HepG2 (cell line): ENCODE data around the gene PLPPR3. TPM values are rescaled to one million over a fixed set of nuclear protein-coding genes. Genes with fewer than 3 reads are reported as not detected.
A peak's percentile ranks its signal among the peaks of the same experiment; 100 is the strongest.

Experiments used
- ATAC-seq: fragments of 200-7000 bp; cut with Tn5 transposase; 3 replicates; pipeline ENCODE4 v1.9.1; 2020; ENCODE audit warnings: mild to moderate bottlenecking, moderate library complexity
- BruUV-seq: library from RNA; stranded (reverse); fragments of 400-500 nt; replicated peaks from 2 replicates; lab custom pipeline; 2021; lab: Mats Ljungman, UMichigan
- CTCF ChIA-PET: fragments of 300-600 bp; formaldehyde crosslinking; extraction: SDS; loops from one replicate; lab custom pipeline; 2021; ENCODE audit warnings: low total read pairs, inconsistent platforms, low intra/inter-chr PET ratio; lab: Yijun Ruan, JAX
- POLR2A ChIA-PET: fragments of 350-600 bp; sonication (Branson Sonifier 250); formaldehyde crosslinking; loops from one replicate; lab custom pipeline; 2020; ENCODE audit warnings: antibody characterized with exemption, inconsistent platforms; lab: Yijun Ruan, JAX
- DNase-seq: peaks from one replicate; pipeline ENCODE4 v3.0.0-alpha.2; 2015; ENCODE audit warnings: low spot score
- FAIRE-seq: peaks from 3 replicates; lab custom pipeline; 2011; peaks lifted over from hg19 to GRCh38; lab: Jason Lieb, UNC
- H2AFZ ChIP-seq: one replicate; pipeline ENCODE4 v1.6.1; 2011; ENCODE audit warnings: low read length, inconsistent platforms
- H3K27ac ChIP-seq: fragments of 300-600 bp; 3 replicates; pipeline ENCODE4 v1.8.0; 2011; ENCODE audit warnings: mixed run types, mild to moderate bottlenecking, mixed read lengths, low read length, inconsistent platforms; ENCODE audit not compliant: insufficient read depth; ENCODE audit errors: extremely low read length
- H3K27me3 ChIP-seq, 2 experiments: fragments of 200-600 bp in 1 of 2; 2 replicates in 1 of 2; 3 replicates in 1 of 2; pipeline versions ENCODE4 v1.6.0 to v1.8.0; 2011; ENCODE audit warnings: low read length in 2 of 2, mild to moderate bottlenecking in 2 of 2, moderate library complexity in 2 of 2, inconsistent platforms in 1 of 2; ENCODE audit not compliant: insufficient read depth in 2 of 2, control insufficient read depth in 1 of 2
- H3K36me3 ChIP-seq, 2 experiments: fragments of 200-600 bp in 1 of 2; replicated peaks in 1 of 2; 2 replicates in 1 of 2; 3 replicates in 1 of 2; pipeline versions ENCODE4 v1.5.1 to v1.8.0; 2011; ENCODE audit warnings: low read length in 2 of 2, inconsistent platforms in 1 of 2; ENCODE audit not compliant: insufficient read depth in 2 of 2, control insufficient read depth in 1 of 2
- H3K4me1 ChIP-seq: 2 replicates; pipeline ENCODE4 v1.5.1; 2012; ENCODE audit warnings: low read length, inconsistent platforms; ENCODE audit not compliant: insufficient read depth
- H3K4me2 ChIP-seq: 2 replicates; pipeline ENCODE4 v1.6.0; 2011; ENCODE audit warnings: low read depth, low read length, inconsistent platforms
- H3K4me3 ChIP-seq, 3 experiments: fragments of 200-600 bp in 1 of 3; sonication (generic), shearing (Covaris generic) in 1 of 3; replicated peaks in 1 of 3; 2 replicates each; pipeline ENCODE4 v1.5.1; 2011 to 2016; ENCODE audit warnings: low read length in 3 of 3, inconsistent platforms in 2 of 3, low read depth in 2 of 3, mild to moderate bottlenecking in 2 of 3, control low read depth in 1 of 3, mixed read lengths in 1 of 3; ENCODE audit not compliant: insufficient read depth in 1 of 3
- H3K79me2 ChIP-seq: one replicate; pipeline ENCODE4 v1.6.1; 2011; ENCODE audit warnings: low read length, inconsistent platforms; ENCODE audit not compliant: insufficient read depth
- H3K9ac ChIP-seq: 2 replicates; pipeline ENCODE4 v1.6.0; 2011; ENCODE audit warnings: mild to moderate bottlenecking, low read depth, low read length, inconsistent platforms; ENCODE audit not compliant: insufficient read depth
- H3K9me3 ChIP-seq: 2 replicates; pipeline ENCODE4 v1.5.1; 2012; ENCODE audit warnings: mild to moderate bottlenecking, low read length
- H4K20me1 ChIP-seq: 2 replicates; pipeline ENCODE4 v1.6.0; 2011; ENCODE audit warnings: inconsistent platforms, mild to moderate bottlenecking, low read length, moderate library complexity; ENCODE audit not compliant: insufficient read depth
- ATF7-NPFF ChIP-seq: sonication (generic); formaldehyde crosslinking; IDR thresholded peaks from 2 replicates; pipeline ENCODE4 v1.8.1; 2023; ENCODE audit warnings: mild to moderate bottlenecking, low read depth, missing genetic modification reagents, moderate library complexity
- CBX5 ChIP-seq: sonication (generic); formaldehyde crosslinking; IDR thresholded peaks from 2 replicates; pipeline ENCODE4 v1.4.0; 2020; ENCODE audit warnings: missing genetic modification reagents, borderline replicate concordance
- DR1 ChIP-seq: sonication (generic); formaldehyde crosslinking; IDR thresholded peaks from 2 replicates; pipeline ENCODE4 v1.8.0; 2021; ENCODE audit warnings: mild to moderate bottlenecking, missing genetic modification reagents, inconsistent platforms
- GABPB1 ChIP-seq: IDR thresholded peaks from 2 replicates; pipeline ENCODE4 v1.6.1; 2016; ENCODE audit warnings: mild to moderate bottlenecking, missing genetic modification reagents, moderate library complexity, missing compliant biosample characterization
- HNRNPL ChIP-seq: fragments of 200-400 bp; formaldehyde crosslinking; IDR thresholded peaks from 2 replicates; pipeline ENCODE4 v1.6.1; 2017; ENCODE audit warnings: mild to moderate bottlenecking, low read depth, low read length
- KLF15 ChIP-seq: sonication (generic); formaldehyde crosslinking; IDR thresholded peaks from 2 replicates; pipeline ENCODE4 v1.8.1; 2023; ENCODE audit warnings: borderline replicate concordance, mild to moderate bottlenecking, inconsistent platforms, missing genetic modification reagents, mixed read lengths
- MBD4 ChIP-seq: IDR thresholded peaks from 2 replicates; pipeline ENCODE4 v1.6.1; 2012; ENCODE audit warnings: low read length, inconsistent platforms, borderline replicate concordance
- RAD21 ChIP-seq: fragments of 450-650 bp; formaldehyde crosslinking; IDR thresholded peaks from 2 replicates; pipeline ENCODE4 v1.5.0; 2020; ENCODE audit warnings: mild to moderate bottlenecking
- REPIN1 ChIP-seq: sonication (generic); formaldehyde crosslinking; IDR thresholded peaks from 2 replicates; pipeline ENCODE4 v1.8.0; 2022; ENCODE audit warnings: missing genetic modification reagents, low read depth, mild to moderate bottlenecking, borderline replicate concordance
- SRSF4 ChIP-seq: fragments of 200-400 bp; formaldehyde crosslinking; IDR thresholded peaks from one replicate; pipeline ENCODE4 v1.6.1; 2018; ENCODE audit warnings: mild to moderate bottlenecking, low read depth, low read length, moderate library complexity; ENCODE audit not compliant: poor library complexity, severe bottlenecking
- ZIK1 ChIP-seq: sonication (generic); formaldehyde crosslinking; IDR thresholded peaks from 2 replicates; pipeline ENCODE4 v1.5.0; 2020; ENCODE audit warnings: mild to moderate bottlenecking, low read depth, missing genetic modification reagents, borderline replicate concordance
- ZNF263 ChIP-seq: sonication (generic); formaldehyde crosslinking; IDR thresholded peaks from 2 replicates; pipeline ENCODE4 v1.4.0; 2020; ENCODE audit warnings: missing genetic modification reagents
- ZNF598 ChIP-seq: sonication (generic); formaldehyde crosslinking; IDR thresholded peaks from 2 replicates; pipeline ENCODE4 v1.5.1; 2020; ENCODE audit warnings: mild to moderate bottlenecking, missing genetic modification reagents, borderline replicate concordance
- WGBS: methylation state at CpG from one replicate; pipeline ENCODE4 v1.1.6; 2017; ENCODE audit warnings: low lambda C conversion rate; 5-methylcytosine and 5-hydroxymethylcytosine counted together
- in situ Hi-C: cut with HindIII; loops from 2 replicates; pipeline ENCODE4 v1.10.0; 2017; ENCODE audit warnings: low pct_unique_long_range_greater_than_20kb; ENCODE audit not compliant: extremely low pct_ligation_motif_present
- intact Hi-C: fragments of 100-400 bp; cut with micrococcal nuclease; formaldehyde crosslinking; loops from one replicate; pipeline ENCODE4 v1.10.0; 2022; ENCODE audit not compliant: unreplicated experiment
- polyA plus RNA-seq, 8 experiments: library from polyadenylated mRNA; depleted of rRNA in 3 of 8; stranded (reverse) in 7 of 8; unstranded in 1 of 8; fragments of >200 nt; fragmentation: Illumina TruSeq in 4 of 8; extraction: Trizol in 4 of 8; gene quantifications; 2 replicates each; pipeline versions ENCODE4 v1.2.1 to v1.2.3, GENCODE V29; 2011 to 2016; ENCODE audit warnings: low read depth in 4 of 8, missing spikeins in 1 of 8, mixed read lengths in 1 of 8; ENCODE audit not compliant: insufficient read depth in 1 of 8
- total RNA-seq, 5 experiments: library from RNA; depleted of rRNA; stranded (reverse); fragments of >200 nt; fragmentation: Illumina TruSeq; extraction: Trizol; gene quantifications; 2 replicates each; pipeline ENCODE4 v1.2.3, GENCODE V29; 2016; ENCODE audit warnings: low read depth in 1 of 5
- TF ChIP-seq, protein P1 (sequence below): sonication (generic); formaldehyde crosslinking; IDR thresholded peaks from 2 replicates; pipeline ENCODE4 v1.5.1; 2020; ENCODE audit warnings: missing genetic modification reagents, mild to moderate bottlenecking, borderline replicate concordance
- TF ChIP-seq, protein P2 (sequence below): sonication (generic); formaldehyde crosslinking; IDR thresholded peaks from 2 replicates; pipeline ENCODE4 v1.4.0; 2020; ENCODE audit warnings: missing genetic modification reagents

Gene PLPPR3
- total and polyA plus RNA-seq, 2 of the 13 experiments (the other 11 are each of a cell fraction or from before 2014, with no cell fraction given), result 0.07 to 0.16 TPM

DNA sequence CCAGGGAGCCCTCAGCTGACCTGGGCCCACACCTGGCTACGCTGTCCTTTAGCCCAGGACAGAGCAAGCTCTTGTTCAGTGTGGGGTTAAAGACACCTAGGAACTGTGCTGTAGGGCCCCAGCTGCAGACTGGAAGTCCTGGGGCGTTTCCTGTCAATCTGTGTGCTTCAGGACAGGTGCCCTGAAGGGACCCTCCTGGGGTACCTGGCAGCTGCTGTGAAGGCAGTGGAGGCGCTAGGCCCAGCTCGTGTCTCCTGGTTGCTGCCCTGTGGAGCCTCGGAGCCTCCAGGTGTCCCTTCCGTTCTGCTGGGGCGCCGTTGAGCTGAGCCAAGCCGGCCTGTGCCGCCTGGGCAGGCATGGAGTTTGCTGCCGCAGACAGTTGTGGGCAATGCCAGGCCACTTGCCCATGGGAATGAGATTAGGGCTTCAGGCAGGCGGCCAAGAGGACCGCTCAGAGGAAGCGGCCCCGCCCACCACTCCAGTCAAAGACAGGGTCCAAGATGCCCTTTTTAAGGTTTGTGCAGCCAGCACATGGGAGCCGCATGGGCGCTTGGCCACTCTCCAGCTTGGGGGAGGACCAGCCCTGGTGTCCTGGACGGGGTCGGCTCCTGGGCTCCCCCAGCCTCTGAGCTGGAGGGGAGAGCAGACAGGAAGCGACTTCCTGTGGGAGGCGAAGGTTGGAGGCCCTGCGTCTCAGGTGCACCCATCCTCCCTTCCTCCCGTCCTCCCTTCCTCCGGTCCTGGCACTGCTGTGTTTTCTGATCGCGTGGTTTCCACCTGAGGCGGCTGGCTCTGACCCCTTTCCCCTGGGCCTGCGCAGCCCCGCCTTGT is 20.5 kb downstream of the PLPPR3 start:
- CTCF ChIA-PET, result no interaction called here
- no peaks in the 10 kb centered on the region for H3K9me3 ChIP-seq
- H4K20me1 ChIP-seq, result peaks cover 78% of the 10 kb centered on the region
- no TSS peak for BruUV-seq
- 88% methylated on average over 15 of the region's 29 CpGs for WGBS
- FAIRE-seq (no peak), ATAC-seq (no peak), DNase-seq (no peak)
- peaks cover 79% of the 10 kb centered on the region for H3K79me2 ChIP-seq
- intact Hi-C loops (no loop called here), in situ Hi-C loops (no loop called here)
- H3K36me3 ChIP-seq, result peaks cover 34 to 62% of the 10 kb centered on the region in 2 experiments; a peak in 4 of 5 replicates
- peak overlapping the region; percentile 99; the same call in 1 of the 2 replicates for H3K9ac ChIP-seq
- H3K4me3 ChIP-seq, result peak overlapping the region in 1 of 3 experiments; percentile 96; a peak in 2 of 6 replicates
- H3K4me1 ChIP-seq, result peaks cover 36% of the 10 kb centered on the region
- no peak overlapping the region for H2AFZ ChIP-seq
- peak overlapping the region; percentile 89 for H3K4me2 ChIP-seq
- POLR2A ChIA-PET, result interaction anchor here (0.5 to 0.6 kb wide), 2 partner anchors 9 to 12 kb away, joined by 3 to 4 read pairs; no protein-coding TSS in a partner anchor
- peak overlapping the region; percentile 45 for H3K27ac ChIP-seq
- no peaks in the 10 kb centered on the region; a peak in 1 of 5 replicates for H3K27me3 ChIP-seq
- TF ChIP-seq GABPB1 (peak; percentile 24; the same call in 1 of the 2 replicates), RAD21 (0 out of 2 replicates have a peak, but pooled peaks have one; percentile 20), MBD4 (no peak), ZNF263 (CRISPR knock-in tag) (peak; percentile 24; the same call in 1 of the 2 replicates), REPIN1 (CRISPR knock-in tag) (no peak), ATF7-NPFF (CRISPR knock-in tag) (0 out of 2 replicates have a peak, but pooled peaks have one; percentile 25), SRSF4 (no peak), DR1 (no peak), KLF15 (CRISPR knock-in tag) (no peak), ZIK1 (CRISPR knock-in tag) (0 out of 2 replicates have a peak, but pooled peaks have one; percentile 17), HNRNPL (peak; percentile 88), ZNF598 (0 out of 2 replicates have a peak, but pooled peaks have one; percentile 22), CBX5 (CRISPR knock-in tag) (0 out of 2 replicates have a peak, but pooled peaks have one; percentile 1)
- TF ChIP-seq, protein P1, sequence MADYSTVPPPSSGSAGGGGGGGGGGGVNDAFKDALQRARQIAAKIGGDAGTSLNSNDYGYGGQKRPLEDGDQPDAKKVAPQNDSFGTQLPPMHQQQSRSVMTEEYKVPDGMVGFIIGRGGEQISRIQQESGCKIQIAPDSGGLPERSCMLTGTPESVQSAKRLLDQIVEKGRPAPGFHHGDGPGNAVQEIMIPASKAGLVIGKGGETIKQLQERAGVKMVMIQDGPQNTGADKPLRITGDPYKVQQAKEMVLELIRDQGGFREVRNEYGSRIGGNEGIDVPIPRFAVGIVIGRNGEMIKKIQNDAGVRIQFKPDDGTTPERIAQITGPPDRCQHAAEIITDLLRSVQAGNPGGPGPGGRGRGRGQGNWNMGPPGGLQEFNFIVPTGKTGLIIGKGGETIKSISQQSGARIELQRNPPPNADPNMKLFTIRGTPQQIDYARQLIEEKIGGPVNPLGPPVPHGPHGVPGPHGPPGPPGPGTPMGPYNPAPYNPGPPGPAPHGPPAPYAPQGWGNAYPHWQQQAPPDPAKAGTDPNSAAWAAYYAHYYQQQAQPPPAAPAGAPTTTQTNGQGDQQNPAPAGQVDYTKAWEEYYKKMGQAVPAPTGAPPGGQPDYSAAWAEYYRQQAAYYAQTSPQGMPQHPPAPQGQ (CRISPR knock-in tag), result 0 out of 2 replicates have a peak, but pooled peaks have one; percentile 38
- TF ChIP-seq, protein P2, sequence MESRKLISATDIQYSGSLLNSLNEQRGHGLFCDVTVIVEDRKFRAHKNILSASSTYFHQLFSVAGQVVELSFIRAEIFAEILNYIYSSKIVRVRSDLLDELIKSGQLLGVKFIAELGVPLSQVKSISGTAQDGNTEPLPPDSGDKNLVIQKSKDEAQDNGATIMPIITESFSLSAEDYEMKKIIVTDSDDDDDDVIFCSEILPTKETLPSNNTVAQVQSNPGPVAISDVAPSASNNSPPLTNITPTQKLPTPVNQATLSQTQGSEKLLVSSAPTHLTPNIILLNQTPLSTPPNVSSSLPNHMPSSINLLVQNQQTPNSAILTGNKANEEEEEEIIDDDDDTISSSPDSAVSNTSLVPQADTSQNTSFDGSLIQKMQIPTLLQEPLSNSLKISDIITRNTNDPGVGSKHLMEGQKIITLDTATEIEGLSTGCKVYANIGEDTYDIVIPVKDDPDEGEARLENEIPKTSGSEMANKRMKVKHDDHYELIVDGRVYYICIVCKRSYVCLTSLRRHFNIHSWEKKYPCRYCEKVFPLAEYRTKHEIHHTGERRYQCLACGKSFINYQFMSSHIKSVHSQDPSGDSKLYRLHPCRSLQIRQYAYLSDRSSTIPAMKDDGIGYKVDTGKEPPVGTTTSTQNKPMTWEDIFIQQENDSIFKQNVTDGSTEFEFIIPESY (CRISPR knock-in tag), result 0 out of 2 replicates have a peak, but pooled peaks have one; percentile 42
